H9 (cell line): ENCODE measurements around the gene ANO2. TPM values are rescaled to one million over a fixed set of nuclear protein-coding genes. Genes with fewer than 3 reads are reported as not detected.

ENCODE experiments used
- DNase-seq: peaks from one replicate; pipeline ENCODE4 v3.0.0-alpha.2; 2017
- H2AFZ ChIP-seq: one replicate; pipeline ENCODE4 v1.6.1; 2013; ENCODE audit warnings: mild to moderate bottlenecking, low read length, control low read depth, moderate library complexity
- H2AK5ac ChIP-seq: 2 replicates; pipeline ENCODE4 v1.6.1; 2013; ENCODE audit warnings: low read length, control low read depth, mixed read lengths; ENCODE audit not compliant: insufficient read length
- H2BK120ac ChIP-seq: one replicate; pipeline ENCODE4 v1.6.1; 2013; ENCODE audit warnings: low read depth, mild to moderate bottlenecking, low read length, control low read depth, inconsistent platforms; ENCODE audit not compliant: poor library complexity, severe bottlenecking
- H2BK12ac ChIP-seq: 2 replicates; pipeline ENCODE4 v1.6.1; 2013; ENCODE audit warnings: low read length, control low read depth, mixed read lengths, low read depth; ENCODE audit not compliant: insufficient read length
- H2BK15ac ChIP-seq: 2 replicates; pipeline ENCODE4 v1.6.1; 2013; ENCODE audit warnings: low read depth, low read length, control low read depth
- H2BK20ac ChIP-seq: one replicate; pipeline ENCODE4 v1.6.1; 2013; ENCODE audit warnings: low read depth, mild to moderate bottlenecking, low read length, control low read depth, inconsistent platforms; ENCODE audit not compliant: poor library complexity, severe bottlenecking
- H2BK5ac ChIP-seq: 2 replicates; pipeline ENCODE4 v1.6.1; 2013; ENCODE audit warnings: low read length, control low read depth, mixed read lengths; ENCODE audit not compliant: insufficient read length
- H3K14ac ChIP-seq: 2 replicates; pipeline ENCODE4 v1.6.1; 2013; ENCODE audit warnings: low read length, control low read depth; ENCODE audit not compliant: insufficient read depth
- H3K18ac ChIP-seq: 2 replicates; pipeline ENCODE4 v1.6.1; 2013; ENCODE audit warnings: low read depth, mild to moderate bottlenecking, mixed read lengths, low read length, control low read depth; ENCODE audit not compliant: insufficient read length
- H3K23ac ChIP-seq: 2 replicates; pipeline ENCODE4 v1.6.1; 2013; ENCODE audit warnings: low read length, control low read depth, mixed read lengths, low read depth; ENCODE audit not compliant: insufficient read length
- H3K23me2 ChIP-seq: 2 replicates; pipeline ENCODE4 v1.6.1; 2013; ENCODE audit warnings: low read depth, mild to moderate bottlenecking, mixed read lengths, low read length, control low read depth; ENCODE audit not compliant: insufficient read length, poor library complexity, severe bottlenecking
- H3K27ac ChIP-seq: 2 replicates; pipeline ENCODE4 v1.5.1; 2013; ENCODE audit warnings: low read length, control low read depth, mixed read lengths, low read depth; ENCODE audit not compliant: insufficient read length
- H3K27me3 ChIP-seq: 2 replicates; pipeline ENCODE4 v1.6.1; 2013; ENCODE audit warnings: low read length, control low read depth, inconsistent platforms; ENCODE audit not compliant: insufficient read depth
- H3K4ac ChIP-seq: 2 replicates; pipeline ENCODE4 v1.6.1; 2013; ENCODE audit warnings: low read depth, mild to moderate bottlenecking, control low read depth, inconsistent platforms, low read length, moderate library complexity
- H3K4me1 ChIP-seq: 2 replicates; pipeline ENCODE4 v1.6.1; 2013; ENCODE audit warnings: low read length, control low read depth, inconsistent platforms; ENCODE audit not compliant: insufficient read depth
- H3K4me2 ChIP-seq: 2 replicates; pipeline ENCODE4 v1.6.1; 2013; ENCODE audit warnings: low read length, control low read depth, mixed read lengths; ENCODE audit not compliant: insufficient read length, insufficient read depth
- H3K56ac ChIP-seq: 2 replicates; pipeline ENCODE4 v1.6.1; 2013; ENCODE audit warnings: low read depth, mild to moderate bottlenecking, mixed read lengths, low read length, control low read depth; ENCODE audit not compliant: insufficient read length
- H3K79me1 ChIP-seq: 2 replicates; pipeline ENCODE4 v1.6.1; 2013; ENCODE audit warnings: low read depth, mild to moderate bottlenecking, moderate library complexity, low read length, control low read depth, inconsistent platforms; ENCODE audit not compliant: insufficient read depth, poor library complexity, severe bottlenecking
- H3K79me2 ChIP-seq: 2 replicates; pipeline ENCODE4 v1.6.1; 2013; ENCODE audit warnings: low read length, control low read depth, inconsistent platforms; ENCODE audit not compliant: insufficient read depth
- H3K9ac ChIP-seq: 2 replicates; pipeline ENCODE4 v1.6.1; 2013; ENCODE audit warnings: low read length, control low read depth, mixed read lengths; ENCODE audit not compliant: insufficient read length; ENCODE audit errors: extremely low read depth
- H3K9me3 ChIP-seq: one replicate; pipeline ENCODE4 v1.6.1; 2013; ENCODE audit warnings: low read depth, low read length, inconsistent platforms; ENCODE audit not compliant: control insufficient read depth
- H3T11ph ChIP-seq: one replicate; pipeline ENCODE4 v1.6.1; 2013; ENCODE audit warnings: mild to moderate bottlenecking, low read length, control low read depth, inconsistent platforms
- H4K20me1 ChIP-seq: one replicate; pipeline ENCODE4 v1.6.1; 2013; ENCODE audit not compliant: control insufficient read depth, insufficient read length, insufficient read depth
- H4K5ac ChIP-seq: 2 replicates; pipeline ENCODE4 v1.6.1; 2013; ENCODE audit warnings: low read depth, mild to moderate bottlenecking, mixed read lengths, low read length, control low read depth; ENCODE audit not compliant: insufficient read length
- H4K8ac ChIP-seq: replicated peaks from 2 replicates; pipeline ENCODE4 v1.6.1; 2013; ENCODE audit warnings: low read length, control low read depth, mixed read lengths, low read depth; ENCODE audit not compliant: insufficient read length
- H4K91ac ChIP-seq: 2 replicates; pipeline ENCODE4 v1.6.1; 2013; ENCODE audit warnings: low read depth, mild to moderate bottlenecking, moderate library complexity, mixed read lengths, low read length, control low read depth; ENCODE audit not compliant: insufficient read length
- H3K27ac Mint-ChIP-seq, 3 experiments: 2 replicates in 2 of 3; 3 replicates in 1 of 3; pipeline ENCODE4 v1.8.0; 2020 to 2021; ENCODE audit warnings: mixed read lengths in 3 of 3, mild to moderate bottlenecking in 1 of 3, moderate library complexity in 1 of 3
- H3K27me3 Mint-ChIP-seq: 2 replicates; pipeline ENCODE4 v1.8.0; 2021; ENCODE audit warnings: low read depth, mild to moderate bottlenecking, moderate library complexity, mixed read lengths
- H3K36me3 Mint-ChIP-seq, 3 experiments: 2 replicates in 2 of 3; 3 replicates in 1 of 3; pipeline ENCODE4 v1.8.0; 2020 to 2021; ENCODE audit warnings: low read depth in 3 of 3, mixed read lengths in 3 of 3; ENCODE audit not compliant: insufficient read depth in 1 of 3
- H3K4me1 Mint-ChIP-seq, 2 experiments: 2 replicates each; pipeline ENCODE4 v1.8.0; 2020; ENCODE audit warnings: mixed read lengths in 2 of 2
- H3K4me3 Mint-ChIP-seq, 2 experiments: 2 replicates in 1 of 2; 3 replicates in 1 of 2; pipeline ENCODE4 v1.8.0; 2020 to 2021; ENCODE audit warnings: mild to moderate bottlenecking in 2 of 2, mixed read lengths in 2 of 2, moderate library complexity in 1 of 2
- H3K9me3 Mint-ChIP-seq, 2 experiments: 2 replicates in 1 of 2; 3 replicates in 1 of 2; pipeline ENCODE4 v1.8.0; 2020; ENCODE audit warnings: mild to moderate bottlenecking in 2 of 2, mixed read lengths in 2 of 2, moderate library complexity in 1 of 2
- total RNA-seq: library from RNA; stranded (reverse); gene quantifications from 2 replicates; pipeline ENCODE4 v1.2.1, GENCODE V29; 2021
- TF ChIP-seq, protein P1 (sequence below): fragments of 200-600 bp; sonication (generic); conservative IDR thresholded peaks from 3 replicates; pipeline ENCODE4 v1.8.0; 2021; ENCODE audit warnings: antibody characterized with exemption, mild to moderate bottlenecking

The ANO2 gene
- total RNA-seq, 1 experiment from 2014 or later: 3.8 TPM

DNA sequence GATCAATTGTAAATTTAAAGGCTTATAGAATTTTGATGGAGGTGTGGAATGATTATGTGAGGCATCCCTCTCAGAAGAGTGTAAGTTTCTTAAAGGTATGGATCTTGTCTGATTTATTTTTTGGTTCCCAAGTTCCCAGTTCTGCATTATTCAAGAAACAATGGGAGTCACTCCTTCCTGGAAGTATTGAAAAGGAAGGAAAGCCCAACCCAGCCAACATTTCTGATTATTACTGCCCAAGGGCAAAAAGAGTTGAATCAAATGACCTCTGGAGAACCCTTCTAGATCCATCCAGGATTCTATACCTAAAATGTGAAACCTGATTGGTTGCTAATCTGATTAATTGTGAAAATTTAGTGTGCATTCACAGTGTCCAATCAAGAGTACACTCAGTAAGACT lies 166.2 kb downstream of the ANO2 start:
- Mint-ChIP-seq H3K4me1 (no peaks in the 10 kb centered on the region), H3K9me3 (no peaks in the 10 kb centered on the region), H3K27me3 (no peaks in the 10 kb centered on the region; the same call in 1 of the 2 replicates), H3K36me3 (no peaks in the 10 kb centered on the region), H3K27ac (no peak overlapping the region), H3K4me3 (no peak overlapping the region)
- Histone ChIP-seq H4K20me1 (no peaks in the 10 kb centered on the region), H3K4ac (no peak overlapping the region), H2BK5ac (no peak overlapping the region), H3K56ac (no peak overlapping the region), H3K9ac (no peak overlapping the region), H2BK20ac (no peak overlapping the region), H3K18ac (no peak overlapping the region), H2BK12ac (no peak overlapping the region), H3K79me2 (no peaks in the 10 kb centered on the region), H3K79me1 (no peaks in the 10 kb centered on the region), H3T11ph (no peak overlapping the region), H3K4me1 (no peaks in the 10 kb centered on the region), H3K27me3 (no peaks in the 10 kb centered on the region), H4K8ac (no peak overlapping the region), H4K5ac (no peak overlapping the region), H3K23me2 (no peaks in the 10 kb centered on the region), H3K4me2 (no peak overlapping the region), H2AK5ac (no peak overlapping the region), H3K23ac (no peak overlapping the region), H3K14ac (no peak overlapping the region), H2BK120ac (no peak overlapping the region), H4K91ac (no peak overlapping the region), H2AFZ (no peak overlapping the region), H3K9me3 (no peaks in the 10 kb centered on the region), H2BK15ac (no peak overlapping the region), H3K27ac (no peak overlapping the region)
- TF ChIP-seq, protein P1, sequence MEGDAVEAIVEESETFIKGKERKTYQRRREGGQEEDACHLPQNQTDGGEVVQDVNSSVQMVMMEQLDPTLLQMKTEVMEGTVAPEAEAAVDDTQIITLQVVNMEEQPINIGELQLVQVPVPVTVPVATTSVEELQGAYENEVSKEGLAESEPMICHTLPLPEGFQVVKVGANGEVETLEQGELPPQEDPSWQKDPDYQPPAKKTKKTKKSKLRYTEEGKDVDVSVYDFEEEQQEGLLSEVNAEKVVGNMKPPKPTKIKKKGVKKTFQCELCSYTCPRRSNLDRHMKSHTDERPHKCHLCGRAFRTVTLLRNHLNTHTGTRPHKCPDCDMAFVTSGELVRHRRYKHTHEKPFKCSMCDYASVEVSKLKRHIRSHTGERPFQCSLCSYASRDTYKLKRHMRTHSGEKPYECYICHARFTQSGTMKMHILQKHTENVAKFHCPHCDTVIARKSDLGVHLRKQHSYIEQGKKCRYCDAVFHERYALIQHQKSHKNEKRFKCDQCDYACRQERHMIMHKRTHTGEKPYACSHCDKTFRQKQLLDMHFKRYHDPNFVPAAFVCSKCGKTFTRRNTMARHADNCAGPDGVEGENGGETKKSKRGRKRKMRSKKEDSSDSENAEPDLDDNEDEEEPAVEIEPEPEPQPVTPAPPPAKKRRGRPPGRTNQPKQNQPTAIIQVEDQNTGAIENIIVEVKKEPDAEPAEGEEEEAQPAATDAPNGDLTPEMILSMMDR: no peak
- no peak for DNase-seq
